ENCODE data around the gene CADM1. TPM values are rescaled to one million over a fixed set of nuclear protein-coding genes. Genes with fewer than 3 reads are reported as not detected.

The CADM1 gene
- total RNA-seq, 4 donors from 2014 or later: 10.6 to 15.7 (median 13.8) TPM

GRCh38 chr11:115126515-115127208 is 377.6 kb downstream of the CADM1 start:
- Histone ChIP-seq H3K9me3 (no peaks in the 10 kb centered on the region), H3K4me1 (no peaks in the 10 kb centered on the region), H3K36me3 (no peaks in the 10 kb centered on the region), H3K27ac (replicated peaks in 1 of 4) (no peak overlapping the region), H3K4me3 (no peak overlapping the region), H3K27me3 (no peaks in the 10 kb centered on the region)
- intact Hi-C loops (cut with DNase I): no loop called here
- DNase-seq (ENCODE audit: extremely low spot score): no peak
- TF ChIP-seq CTCF (IDR thresholded peaks at IDR 0.05) (no peak), POLR2A (IDR thresholded peaks at IDR 0.05; ENCODE audit: low read depth) (no peak), EP300 (IDR thresholded peaks at IDR 0.05) (no peak), POLR2AphosphoS5 (IDR thresholded peaks at IDR 0.05) (no peak)
- 74% methylated on average over 10 of the region's 10 CpGs for WGBS

- intact Hi-C loops (cut with DNase I): no loop called here
- DNase-seq (ENCODE audit: extremely low spot score): no peak
- H3K4me3 ChIP-seq: no peak overlapping the region
- no peak for TF ChIP-seq CTCF (IDR thresholded peaks at IDR 0.05)
- H3K27me3 ChIP-seq: no peaks in the 10 kb centered on the region
- no peaks in the 10 kb centered on the region for H3K9me3 ChIP-seq
- no peak overlapping the region for H3K27ac ChIP-seq (replicated peaks in 1 of 4)
- WGBS: 94% methylated on average over 2 of the region's 2 CpGs
- H3K36me3 ChIP-seq: no peaks in the 10 kb centered on the region
- H3K4me1 ChIP-seq: no peaks in the 10 kb centered on the region
Measured at GRCh38 chr11:115126092-115126491, 378.1 kb downstream of the CADM1 start.

GRCh38 chr11:115124786-115125185 is 379.4 kb downstream of the CADM1 start:
- Histone ChIP-seq H3K27ac (replicated peaks in 1 of 4) (no peak overlapping the region), H3K4me3 (no peak overlapping the region), H3K36me3 (no peaks in the 10 kb centered on the region), H3K4me1 (no peaks in the 10 kb centered on the region), H3K27me3 (no peaks in the 10 kb centered on the region), H3K9me3 (no peaks in the 10 kb centered on the region)
- DNase-seq (ENCODE audit: extremely low spot score): no peak
- 83% methylated on average over 4 of the region's 4 CpGs for WGBS
- intact Hi-C loops (cut with DNase I): no loop called here
- TF ChIP-seq EP300 (IDR thresholded peaks at IDR 0.05) (no peak), POLR2A (IDR thresholded peaks at IDR 0.05; ENCODE audit: low read depth) (no peak), CTCF (IDR thresholded peaks at IDR 0.05) (no peak), POLR2AphosphoS5 (IDR thresholded peaks at IDR 0.05) (no peak)

- no peak for DNase-seq (ENCODE audit: extremely low spot score)
- TF ChIP-seq POLR2AphosphoS5 (IDR thresholded peaks at IDR 0.05): no peak
- TF ChIP-seq EP300 (IDR thresholded peaks at IDR 0.05): no peak
- no peak for TF ChIP-seq POLR2A (IDR thresholded peaks at IDR 0.05; ENCODE audit: low read depth)
- no peak for TF ChIP-seq CTCF (IDR thresholded peaks at IDR 0.05)
- intact Hi-C loops (cut with DNase I): no loop called here
- H3K4me1 ChIP-seq: no peaks in the 10 kb centered on the region
- H3K27ac ChIP-seq (replicated peaks in 1 of 4): no peak overlapping the region
- no peaks in the 10 kb centered on the region for H3K9me3 ChIP-seq
- no peak overlapping the region for H3K4me3 ChIP-seq
- H3K27me3 ChIP-seq: no peaks in the 10 kb centered on the region
- no peaks in the 10 kb centered on the region for H3K36me3 ChIP-seq
- WGBS: 85% methylated on average over 7 of the region's 7 CpGs
Measured at GRCh38 chr11:115123641-115124040, 380.6 kb downstream of the CADM1 start.

GRCh38 chr11:115122274-115122673 is 381.9 kb downstream of the CADM1 start:
- Histone ChIP-seq H3K9me3 (no peaks in the 10 kb centered on the region), H3K4me3 (no peak overlapping the region), H3K36me3 (no peaks in the 10 kb centered on the region), H3K27me3 (no peaks in the 10 kb centered on the region), H3K27ac (replicated peaks in 1 of 4) (no peak overlapping the region), H3K4me1 (no peaks in the 10 kb centered on the region)
- 90% methylated on average over 3 of the region's 3 CpGs for WGBS
- intact Hi-C loops (cut with DNase I): no loop called here
- no peak for DNase-seq (ENCODE audit: extremely low spot score)
- TF ChIP-seq POLR2AphosphoS5 (IDR thresholded peaks at IDR 0.05): no peak
- TF ChIP-seq POLR2A (IDR thresholded peaks at IDR 0.05; ENCODE audit: low read depth): no peak
- TF ChIP-seq CTCF (IDR thresholded peaks at IDR 0.05): no peak
- TF ChIP-seq EP300 (IDR thresholded peaks at IDR 0.05): no peak

All from esophagus muscularis mucosa (tissue), 4 donors.